Skeletal muscle satellite cell (primary cell): ENCODE data around the gene RAPH1.
"Not testable (repeated sequence)": the region's sequence is repeated elsewhere in the genome, so short reads cannot be mapped to it uniquely, and the experiment has no call there.

Experiments
- H3K27me3 ChIP-seq: 2 replicates; pipeline ENCODE4 v1.7.0; 2013; ENCODE audit warnings: low read length; ENCODE audit not compliant: control insufficient read depth, insufficient read depth
- H3K36me3 ChIP-seq: 2 replicates; pipeline ENCODE4 v1.7.0; 2013; ENCODE audit warnings: mild to moderate bottlenecking, control low read depth, low read length; ENCODE audit not compliant: insufficient read depth
- H3K4me1 ChIP-seq: 2 replicates; pipeline ENCODE4 v1.7.0; 2013; ENCODE audit warnings: low read length; ENCODE audit not compliant: control insufficient read depth, insufficient read depth
- H3K4me2 ChIP-seq: 2 replicates; pipeline ENCODE4 v1.7.0; 2013; ENCODE audit warnings: mild to moderate bottlenecking, low read length
- H3K4me3 ChIP-seq: 2 replicates; pipeline ENCODE4 v1.7.0; 2013; ENCODE audit warnings: low read length
- H3K9ac ChIP-seq: 2 replicates; pipeline ENCODE4 v1.7.0; 2013; ENCODE audit warnings: mild to moderate bottlenecking, low read depth, low read length, moderate library complexity
- H3K9me3 ChIP-seq: replicated peaks from 2 replicates; pipeline ENCODE4 v1.7.0; 2013; ENCODE audit warnings: mild to moderate bottlenecking, control low read depth, low read length

RAPH1 gene

GRCh38 chr2:203510941-203511305 lies 24.2 kb downstream of the RAPH1 start:
- Histone ChIP-seq H3K9me3 (no peaks in the 10 kb centered on the region), H3K4me3 (no peak overlapping the region), H3K9ac (no peak overlapping the region), H3K36me3 (peaks cover 10% of the 10 kb centered on the region), H3K4me1 (peaks cover 4% of the 10 kb centered on the region), H3K27me3 (no peaks in the 10 kb centered on the region), H3K4me2 (no peak overlapping the region)

- no peak overlapping the region for H3K4me2 ChIP-seq
- no peaks in the 10 kb centered on the region for H3K27me3 ChIP-seq
- no peak overlapping the region for H3K4me3 ChIP-seq
- H3K4me1 ChIP-seq: peaks cover 4% of the 10 kb centered on the region
- H3K9me3 ChIP-seq: no peaks in the 10 kb centered on the region
- H3K9ac ChIP-seq: no peak overlapping the region
- H3K36me3 ChIP-seq: peaks cover 14% of the 10 kb centered on the region
Measured at GRCh38 chr2:203510256-203510940, 24.7 kb downstream of the RAPH1 start.

GRCh38 chr2:203503460-203503859 lies 31.6 kb downstream of the RAPH1 start:
- H3K9ac ChIP-seq, H3K27me3 ChIP-seq, H3K4me2 ChIP-seq, H3K4me1 ChIP-seq, H3K4me3 ChIP-seq, H3K9me3 ChIP-seq: not testable (repeated sequence)
- peaks cover 34% of the 10 kb centered on the region for H3K36me3 ChIP-seq

- Histone ChIP-seq H3K4me2 (no peak overlapping the region), H3K9ac (no peak overlapping the region), H3K36me3 (peaks cover 34% of the 10 kb centered on the region), H3K4me1 (peaks cover 19% of the 10 kb centered on the region), H3K4me3 (no peak overlapping the region), H3K9me3 (no peaks in the 10 kb centered on the region), H3K27me3 (no peaks in the 10 kb centered on the region)
Measured at GRCh38 chr2:203501873-203502272, 33.2 kb downstream of the RAPH1 start.

GRCh38 chr2:203500951-203501350 lies 34.1 kb downstream of the RAPH1 start:
- Histone ChIP-seq H3K4me3 (no peak overlapping the region), H3K9me3 (no peaks in the 10 kb centered on the region), H3K4me1 (peaks cover 24% of the 10 kb centered on the region), H3K36me3 (peaks cover 32% of the 10 kb centered on the region), H3K9ac (no peak overlapping the region), H3K4me2 (no peak overlapping the region), H3K27me3 (no peaks in the 10 kb centered on the region)

DNA sequence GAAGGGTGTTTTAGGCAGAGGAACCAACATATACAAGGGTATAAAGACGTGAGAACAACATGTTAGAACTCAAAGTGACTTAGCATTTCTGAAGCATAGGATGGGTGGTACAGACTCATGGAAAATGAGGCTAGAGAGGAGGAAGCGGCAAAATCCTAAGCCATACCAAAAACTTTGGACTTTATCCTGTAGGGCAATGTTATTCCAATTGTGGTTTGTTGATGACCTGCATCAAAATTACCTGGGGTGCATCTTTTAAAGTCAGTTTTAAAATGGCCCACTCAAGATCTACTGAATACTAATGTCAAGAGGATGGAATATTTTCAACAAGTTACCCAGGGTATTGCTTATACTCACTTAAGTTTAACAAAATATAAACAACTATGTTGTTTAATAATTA lies 34.8 kb downstream of the RAPH1 start:
- H3K9me3 ChIP-seq: no peaks in the 10 kb centered on the region
- no peak overlapping the region for H3K4me2 ChIP-seq
- peaks cover 28% of the 10 kb centered on the region for H3K36me3 ChIP-seq
- H3K27me3 ChIP-seq: no peaks in the 10 kb centered on the region
- no peak overlapping the region for H3K4me3 ChIP-seq
- H3K9ac ChIP-seq: no peak overlapping the region
- peaks cover 24% of the 10 kb centered on the region for H3K4me1 ChIP-seq

DNA sequence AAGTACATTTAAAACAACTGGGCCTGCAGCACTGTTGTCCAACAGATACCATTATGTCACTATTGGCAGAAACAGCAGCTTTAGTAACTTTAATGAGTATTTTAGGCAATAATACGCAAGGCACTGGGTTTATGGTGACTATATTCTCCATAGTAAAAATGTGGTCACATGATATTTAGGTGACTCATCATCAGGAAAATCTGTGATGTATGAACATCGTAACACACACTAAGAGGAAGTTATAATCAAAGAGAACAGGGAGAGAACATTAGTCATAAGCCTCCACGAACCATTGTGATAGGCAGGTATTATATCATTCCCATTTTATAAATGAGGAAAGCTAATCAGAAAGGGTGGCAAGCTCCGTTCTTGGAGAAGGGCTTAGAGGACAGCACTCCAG lies 36.9 kb downstream of the RAPH1 start:
- Histone ChIP-seq H3K4me3 (no peak overlapping the region), H3K4me1 (peaks cover 29% of the 10 kb centered on the region), H3K27me3 (no peaks in the 10 kb centered on the region), H3K4me2 (peak overlapping the region; percentile 27), H3K36me3 (peaks cover 37% of the 10 kb centered on the region), H3K9me3 (no peaks in the 10 kb centered on the region), H3K9ac (no peak overlapping the region)

DNA sequence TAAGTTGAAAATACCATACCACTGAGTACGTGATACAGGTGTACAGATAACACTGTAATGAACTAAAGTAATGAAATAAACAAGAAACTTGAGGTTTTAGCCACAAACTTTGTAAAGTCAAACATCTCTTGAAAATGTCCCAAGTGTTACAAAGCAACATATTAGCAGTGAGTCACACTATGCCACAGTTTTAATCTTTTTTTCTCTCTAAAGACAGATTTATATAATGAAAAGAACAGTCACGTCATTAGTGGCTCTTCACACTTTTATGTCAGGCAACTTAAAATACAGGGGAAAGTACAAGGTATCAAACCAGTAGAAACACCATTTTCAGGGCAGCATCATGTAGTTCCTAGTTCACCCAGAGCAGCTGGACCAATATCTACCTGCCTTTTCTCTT lies 42.1 kb downstream of the RAPH1 start:
- Histone ChIP-seq H3K36me3 (peaks cover 55% of the 10 kb centered on the region), H3K4me3 (no peak overlapping the region), H3K27me3 (no peaks in the 10 kb centered on the region), H3K9me3 (no peaks in the 10 kb centered on the region), H3K4me2 (peak overlapping the region; percentile 62), H3K9ac (peak overlapping the region; percentile 64), H3K4me1 (peaks cover 55% of the 10 kb centered on the region)

DNA sequence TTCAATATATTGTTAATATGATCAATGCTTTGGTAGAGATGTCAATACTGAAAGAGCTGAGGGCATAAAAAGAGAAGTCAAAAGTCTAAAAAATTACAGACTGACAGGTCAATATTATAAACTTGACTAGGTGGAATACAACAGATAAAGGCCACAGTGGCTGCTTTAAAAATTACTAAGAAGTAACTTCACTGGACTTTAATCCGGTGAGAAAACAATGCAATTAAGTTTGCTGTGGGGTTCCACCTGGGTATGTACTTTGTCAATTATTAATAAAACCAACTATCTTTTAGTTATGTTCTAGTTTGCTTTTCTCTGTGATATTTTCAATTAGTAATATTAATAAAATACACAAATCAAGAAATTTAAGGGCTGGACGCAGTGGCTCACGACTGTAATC lies 44.7 kb downstream of the RAPH1 start:
- H3K36me3 ChIP-seq: peaks cover 80% of the 10 kb centered on the region
- H3K27me3 ChIP-seq: no peaks in the 10 kb centered on the region
- no peaks in the 10 kb centered on the region for H3K9me3 ChIP-seq
- no peak overlapping the region for H3K4me3 ChIP-seq
- peaks cover 39% of the 10 kb centered on the region for H3K4me1 ChIP-seq
- H3K4me2 ChIP-seq: no peak overlapping the region
- H3K9ac ChIP-seq: no peak overlapping the region

DNA sequence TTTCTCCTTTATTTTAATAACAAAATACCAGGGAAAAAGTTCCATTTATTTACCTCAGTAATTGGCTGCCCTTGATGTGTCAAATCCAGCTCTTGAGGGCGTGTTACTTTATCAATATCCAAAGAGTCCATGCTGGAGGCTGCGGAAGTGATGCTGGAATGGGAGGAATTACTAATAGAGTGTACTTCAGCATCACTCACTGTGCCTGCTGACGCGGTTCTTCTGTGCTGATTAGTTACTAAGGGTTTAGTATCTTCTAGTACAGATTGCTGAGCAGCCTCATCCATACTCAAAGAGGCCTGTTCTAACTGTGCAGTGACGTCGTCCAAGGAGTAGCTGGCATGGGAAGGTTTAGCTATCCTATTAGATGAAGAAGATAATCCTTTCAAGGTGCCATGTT lies 45.6 kb downstream of the RAPH1 start:
- Histone ChIP-seq H3K36me3 (peaks cover 84% of the 10 kb centered on the region), H3K4me2 (no peak overlapping the region), H3K27me3 (no peaks in the 10 kb centered on the region), H3K4me1 (peaks cover 39% of the 10 kb centered on the region), H3K4me3 (no peak overlapping the region), H3K9ac (no peak overlapping the region), H3K9me3 (no peaks in the 10 kb centered on the region)

- peaks cover 80% of the 10 kb centered on the region for H3K36me3 ChIP-seq
- H3K4me1 ChIP-seq: peaks cover 7% of the 10 kb centered on the region
- H3K27me3 ChIP-seq: no peaks in the 10 kb centered on the region
- no peaks in the 10 kb centered on the region for H3K9me3 ChIP-seq
- no peak overlapping the region for H3K9ac ChIP-seq
- H3K4me3 ChIP-seq: no peak overlapping the region
- H3K4me2 ChIP-seq: no peak overlapping the region
Measured at GRCh38 chr2:203484266-203485112, 50.6 kb downstream of the RAPH1 start.

DNA sequence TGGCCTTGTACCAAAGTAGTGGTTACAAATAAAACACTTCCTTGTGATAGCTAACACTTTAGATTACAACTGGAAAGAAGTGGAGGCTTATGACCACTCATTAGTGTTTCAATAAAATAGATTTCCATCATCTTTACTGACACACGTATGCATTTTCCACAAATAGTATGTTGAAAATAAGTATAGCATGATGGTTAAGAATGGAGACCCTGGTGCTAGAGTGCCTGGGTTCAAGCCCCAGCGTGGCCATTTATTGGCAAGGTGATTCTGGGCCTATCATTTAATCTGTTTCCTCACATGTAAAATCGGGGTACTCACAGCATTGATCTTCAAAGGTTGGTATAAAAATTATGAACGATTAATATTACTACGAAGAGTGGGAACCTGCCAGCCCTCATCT lies 54.5 kb downstream of the RAPH1 start:
- Histone ChIP-seq H3K9me3 (no peaks in the 10 kb centered on the region), H3K4me1 (no peaks in the 10 kb centered on the region), H3K27me3 (no peaks in the 10 kb centered on the region), H3K4me2 (no peak overlapping the region), H3K36me3 (peaks cover 70% of the 10 kb centered on the region), H3K4me3 (no peak overlapping the region), H3K9ac (no peak overlapping the region)
